D721Med (cell line): ENCODE results near the gene TRIM45.
"Not testable (repeated sequence)": the region's sequence is repeated elsewhere in the genome, so short reads cannot be mapped to it uniquely, and the experiment has no call there.

ENCODE experiments used
- DNase-seq: peaks from one replicate; pipeline ENCODE4 v3.0.0; 2011; ENCODE audit warnings: low spot score; ENCODE audit not compliant: insufficient read length
- FAIRE-seq: peaks from 2 replicates; lab custom pipeline; 2011; peaks lifted over from hg19 to GRCh38; lab: Jason Lieb, UNC
- CTCF ChIP-seq: IDR thresholded peaks from 2 replicates; pipeline ENCODE4 v1.5.1; 2012; ENCODE audit warnings: mild to moderate bottlenecking, control low read depth; ENCODE audit not compliant: insufficient read depth; ENCODE audit errors: missing control alignments

Gene TRIM45

GRCh38 chr1:117121589-117122329 is at the start of gene TRIM45:
Gene TRIM45 (minus strand): TSS chr1:117121749. CDS start chr1:117121201, 548 bp downstream.
- DNase-seq: peak; percentile 84

GRCh38 chr1:117169871-117170596 is 48.5 kb upstream of the TRIM45 start:
- FAIRE-seq: no peak
- TF ChIP-seq CTCF: no peak
- DNase-seq: no peak

More at GRCh38 chr1:117121589-117122329, at the start of gene TRIM45:
- no peak for FAIRE-seq
- TF ChIP-seq CTCF: peak; percentile 63

- FAIRE-seq: no peak
- no peak for TF ChIP-seq CTCF
- DNase-seq: no peak
Observed at GRCh38 chr1:117167402-117167801, 45.9 kb upstream of the TRIM45 start.

GRCh38 chr1:117166076-117166475 is 44.5 kb upstream of the TRIM45 start:
- DNase-seq: no peak
- no peak for FAIRE-seq
- no peak for TF ChIP-seq CTCF

GRCh38 chr1:117164209-117164608 is 42.7 kb upstream of the TRIM45 start:
- DNase-seq (no peak), FAIRE-seq (no peak)
- no peak for TF ChIP-seq CTCF

- FAIRE-seq (no peak), DNase-seq (no peak)
- no peak for TF ChIP-seq CTCF
Observed at GRCh38 chr1:117162816-117163215, 41.3 kb upstream of the TRIM45 start.

- no peak for TF ChIP-seq CTCF
- FAIRE-seq: no peak
- no peak for DNase-seq
Observed at GRCh38 chr1:117161887-117162286, 40.3 kb upstream of the TRIM45 start.

GRCh38 chr1:117151305-117151704 is 29.8 kb upstream of the TRIM45 start:
- not testable (repeated sequence) for DNase-seq, FAIRE-seq
